Hematopoietic multipotent progenitor cell treated with erythropoietin and hydrocortisone succinate and interleukin-3 and kit ligand, for 6 days (in vitro differentiated cells): ENCODE data around the gene COL4A3.

ENCODE experiments used
- DNase-seq: peaks from one replicate; pipeline ENCODE4 v3.0.0-alpha.2; 2015

Gene COL4A3

DNA sequence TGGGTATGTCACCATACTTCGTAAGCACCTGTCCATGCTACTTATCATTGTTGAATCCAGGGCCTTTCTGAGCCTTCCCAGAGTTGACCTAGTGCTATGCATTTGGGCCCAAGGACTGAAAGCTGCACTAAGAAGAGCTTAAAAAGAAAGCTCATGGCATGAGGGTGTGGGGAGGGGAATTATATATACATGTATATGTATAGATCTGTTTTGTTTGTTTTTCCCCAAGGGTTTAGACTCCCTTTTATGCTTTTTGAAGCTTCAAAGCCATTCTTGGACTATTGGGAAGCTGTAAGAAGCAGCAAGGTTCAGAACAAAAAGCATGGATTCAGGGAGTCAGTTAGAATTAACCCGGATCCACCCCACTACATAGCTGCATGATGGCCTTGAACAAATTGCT lies 183.9 kb downstream of the COL4A3 start:
- no peak for DNase-seq

GRCh38 chr2:227349989-227350612 lies 185.7 kb downstream of the COL4A3 start:
- no peak for DNase-seq

- no peak for DNase-seq
These were observed 187.2 kb downstream of the COL4A3 start for GRCh38 chr2:227351639-227352038.

GRCh38 chr2:227360351-227360750 lies 195.9 kb downstream of the COL4A3 start:
- no peak for DNase-seq

DNA sequence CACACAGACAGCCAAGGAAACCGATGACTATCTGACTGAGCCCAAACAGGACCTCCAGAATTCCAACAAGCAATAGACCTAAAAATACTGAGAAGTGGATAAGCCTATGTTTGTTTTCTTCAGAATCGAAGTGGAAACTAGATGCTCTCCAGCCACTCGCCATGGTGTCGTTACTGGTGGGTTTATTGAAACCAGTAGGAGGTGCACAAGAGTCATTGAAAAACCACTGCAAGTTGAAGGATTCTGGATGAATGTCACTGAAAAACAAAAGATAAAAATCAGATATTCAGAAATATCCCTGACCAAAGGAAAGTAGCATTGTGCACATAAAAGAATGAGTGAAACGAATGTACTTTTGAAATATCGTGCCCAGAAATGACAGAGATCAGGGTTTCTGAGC lies 199.3 kb downstream of the COL4A3 start:
- peak; percentile 21 for DNase-seq
